NCI-H2081 (cell line): Measurements from ENCODE around the gene SSNA1.
"Not testable (repeated sequence)": the region's sequence is repeated elsewhere in the genome, so short reads cannot be mapped to it uniquely, and the experiment has no call there.

Experiments
- DNase-seq, 2 experiments: peaks; one replicate each; lab custom pipeline; 2025; lab: John Stamatoyannopoulos, UW

Gene SSNA1

GRCh38 chr9:137233143-137233980 is 44.9 kb downstream of the SSNA1 start:
- DNase-seq = no peak

GRCh38 chr9:137234055-137234697 is 45.7 kb downstream of the SSNA1 start:
- no peak for DNase-seq

DNA sequence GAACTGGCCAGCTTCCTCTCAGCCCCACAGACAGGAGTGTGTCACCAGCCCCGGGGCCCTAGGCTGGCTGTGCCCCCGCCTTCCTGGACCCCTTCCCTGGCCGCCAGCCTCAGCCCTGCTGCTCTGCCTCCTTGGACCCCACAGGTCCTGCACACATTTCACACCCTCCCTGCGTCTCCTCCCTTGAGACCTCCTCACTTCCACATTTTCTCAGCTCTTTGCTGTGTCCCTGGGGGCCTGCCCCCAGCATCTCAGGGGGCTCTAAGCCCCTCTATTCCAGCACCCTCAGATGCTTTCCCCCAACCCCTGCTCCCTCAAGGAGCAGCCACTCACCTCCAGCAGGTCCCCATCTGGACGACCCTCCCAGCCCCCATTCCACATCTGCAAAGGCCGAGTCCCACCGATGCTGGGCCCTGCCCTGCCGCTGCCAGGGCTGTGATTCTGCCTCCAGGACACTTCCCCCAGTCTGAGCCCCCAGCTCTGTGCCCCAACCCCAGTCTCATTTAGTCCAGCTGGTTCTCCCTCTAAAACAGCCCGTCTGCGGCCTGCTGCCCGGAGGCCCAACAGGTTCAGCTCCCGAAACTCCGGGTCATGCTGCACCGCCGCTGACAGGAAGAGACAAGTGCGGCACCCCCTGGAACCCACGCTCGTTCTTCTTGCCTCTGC is 46.4 kb downstream of the SSNA1 start:
- no peak for DNase-seq

- DNase-seq = no peak
These were observed 47.2 kb downstream of the SSNA1 start for GRCh38 chr9:137235424-137236237.

- DNase-seq = peak; percentile 83 to 85
These were observed 47.9 kb downstream of the SSNA1 start for GRCh38 chr9:137236238-137236935.

- DNase-seq = peak in 1 of 2 experiments; percentile 60
These were observed 48.5 kb downstream of the SSNA1 start for GRCh38 chr9:137236936-137237421.

DNA sequence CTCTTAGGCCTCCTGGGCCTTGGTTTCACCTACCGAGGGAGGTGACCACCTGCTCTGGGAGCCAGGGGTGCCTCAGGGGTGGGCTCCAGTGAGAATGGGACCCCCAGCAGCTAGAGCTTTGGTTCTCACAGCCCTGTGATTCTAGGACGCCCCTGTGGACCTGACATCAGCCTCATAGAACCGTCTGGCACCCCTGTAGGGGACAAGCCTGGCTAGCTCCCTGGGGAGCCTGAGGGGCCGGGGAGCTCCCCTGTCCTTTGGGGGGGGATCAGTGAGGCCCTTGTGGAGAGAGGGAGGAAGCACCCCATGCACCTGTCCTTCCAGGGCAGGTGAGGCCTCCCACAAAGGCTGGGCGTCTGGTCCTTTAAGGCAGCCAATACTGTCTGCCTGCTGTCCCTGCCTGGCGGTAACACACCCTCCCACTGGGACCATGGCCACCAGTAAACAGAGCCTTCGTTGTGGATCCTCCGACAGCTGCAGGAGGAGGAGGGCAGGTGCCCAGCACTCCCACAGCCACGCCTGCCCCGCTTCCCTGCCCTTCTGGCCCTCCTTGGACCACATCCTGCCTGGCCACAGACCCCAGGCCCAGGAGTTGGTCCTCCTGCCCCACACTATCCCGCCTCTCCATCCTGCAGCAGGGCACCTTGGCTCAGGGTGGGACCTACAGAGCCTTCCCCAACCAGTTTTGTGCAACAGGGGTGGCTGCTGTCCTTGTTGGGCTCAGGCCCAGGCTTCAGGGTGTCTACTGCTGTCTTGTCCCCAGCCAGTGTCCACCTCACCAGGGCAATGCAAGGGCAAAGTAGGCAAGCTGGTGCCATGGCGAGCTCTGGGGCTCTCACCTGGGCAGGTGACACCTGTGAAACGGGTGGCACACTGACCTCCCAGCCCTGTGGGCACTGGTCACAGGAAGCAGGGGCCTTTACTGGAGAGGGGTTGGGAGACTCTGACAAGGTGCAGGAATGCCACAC is 49.6 kb downstream of the SSNA1 start:
- peak; percentile 80 to 91 for DNase-seq

DNA sequence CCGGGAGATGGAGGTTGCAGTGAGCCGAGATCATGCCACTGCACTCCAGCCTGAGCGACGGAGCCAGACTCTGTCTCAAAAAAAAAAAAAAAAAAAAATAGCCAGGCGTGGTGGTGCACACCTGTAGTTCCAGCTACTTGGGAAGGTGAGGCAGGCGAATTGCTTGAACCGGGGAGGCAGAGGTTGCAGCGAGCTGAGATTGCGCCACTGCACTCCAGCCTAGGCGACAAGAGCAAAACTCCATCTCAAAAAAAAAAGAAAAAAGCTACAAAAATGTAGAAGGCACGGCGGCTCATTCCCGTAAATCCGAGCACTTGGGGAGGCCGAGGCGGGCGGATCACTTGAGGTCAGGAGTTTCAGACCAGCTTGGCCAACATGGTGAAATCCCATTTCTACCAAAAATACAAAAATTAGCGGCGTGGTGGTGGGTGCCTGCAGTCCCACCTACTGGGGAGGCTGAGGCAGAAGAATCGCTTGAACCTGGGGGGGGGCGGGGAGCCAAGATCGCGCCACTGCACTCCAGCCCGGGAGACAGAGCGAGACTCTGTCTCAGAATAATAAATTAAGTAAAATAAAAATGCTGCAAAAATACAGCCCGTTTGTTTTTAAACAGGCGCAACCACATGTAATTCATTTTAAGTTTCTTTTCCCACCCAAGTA is 51.2 kb downstream of the SSNA1 start:
- DNase-seq = not testable (repeated sequence)
